ENCODE results near the gene BMF. TPM values are rescaled to one million over a fixed set of nuclear protein-coding genes. Genes with fewer than 3 reads are reported as not detected.

Gene BMF
- total RNA-seq, 1 experiment from 2014 or later = not detected

- TF ChIP-seq CTCF (IDR thresholded peaks at IDR 0.05; ENCODE audit: unreplicated experiment) = no peak
- Mint-ChIP-seq H3K9me3 (ENCODE audit: unreplicated experiment) (no peaks in the 10 kb centered on the region), H3K27ac (ENCODE audit: low read depth, unreplicated experiment) (no peak overlapping the region), H3K36me3 (ENCODE audit: insufficient read depth, unreplicated experiment) (peaks cover 5% of the 10 kb centered on the region), H3K4me3 (ENCODE audit: unreplicated experiment) (no peak overlapping the region), H3K4me1 (ENCODE audit: insufficient read depth, unreplicated experiment) (peaks cover 19% of the 10 kb centered on the region), H3K27me3 (ENCODE audit: insufficient read depth, unreplicated experiment) (no peaks in the 10 kb centered on the region)
- POLR2A ChIA-PET = interaction anchor here (1.4 to 1.7 kb wide), 2 partner anchors 13 to 49 kb away, joined by 3 to 4 read pairs; partner anchors contain the start of gene BMF
- intact Hi-C loops (cut with micrococcal nuclease) = no loop called here
- no TSS peak for BruUV-seq (replicated peaks)
- CTCF ChIA-PET = interaction anchor here (1.1 to 4.7 kb wide), 5 partner anchors 12 to 249 kb away, joined by 3 to 28 read pairs (median 11); no protein-coding TSS in a partner anchor
- no peak for DNase-seq (ENCODE audit: unreplicated experiment)
Measured at GRCh38 chr15:40060236-40060961, 48.3 kb downstream of the BMF start.

GRCh38 chr15:40059821-40060220 lies 48.9 kb downstream of the BMF start:
- no peak for DNase-seq (ENCODE audit: unreplicated experiment)
- intact Hi-C loops (cut with micrococcal nuclease) = no loop called here
- H3K9me3 Mint-ChIP-seq (ENCODE audit: unreplicated experiment) = no peaks in the 10 kb centered on the region
- no peak for TF ChIP-seq CTCF (IDR thresholded peaks at IDR 0.05; ENCODE audit: unreplicated experiment)
- ChIA-PET CTCF (interaction anchor here (1.0 to 4.7 kb wide), 6 partner anchors 12 to 250 kb away, joined by 3 to 28 read pairs (median 8); no protein-coding TSS in a partner anchor), POLR2A (interaction anchor here (1.4 to 1.7 kb wide), 2 partner anchors 13 to 49 kb away, joined by 3 to 4 read pairs; partner anchors contain the start of gene BMF)
- H3K27ac Mint-ChIP-seq (ENCODE audit: low read depth, unreplicated experiment) = no peak overlapping the region
- peaks cover 25% of the 10 kb centered on the region for H3K4me1 Mint-ChIP-seq (ENCODE audit: insufficient read depth, unreplicated experiment)
- no peaks in the 10 kb centered on the region for H3K27me3 Mint-ChIP-seq (ENCODE audit: insufficient read depth, unreplicated experiment)
- H3K4me3 Mint-ChIP-seq (ENCODE audit: unreplicated experiment) = no peak overlapping the region
- BruUV-seq (replicated peaks) = no TSS peak
- H3K36me3 Mint-ChIP-seq (ENCODE audit: insufficient read depth, unreplicated experiment) = peaks cover 5% of the 10 kb centered on the region

- POLR2A ChIA-PET = interaction anchor here (0.6 to 1.4 kb wide), 3 partner anchors 41 to 324 kb away, joined by 3 to 4 read pairs (median 3); partner anchors contain the start of gene BMF
- Mint-ChIP-seq H3K27ac (ENCODE audit: low read depth, unreplicated experiment) (no peak overlapping the region), H3K4me1 (ENCODE audit: insufficient read depth, unreplicated experiment) (peaks cover 28% of the 10 kb centered on the region), H3K27me3 (ENCODE audit: insufficient read depth, unreplicated experiment) (no peaks in the 10 kb centered on the region), H3K36me3 (ENCODE audit: insufficient read depth, unreplicated experiment) (peaks cover 5% of the 10 kb centered on the region), H3K4me3 (ENCODE audit: unreplicated experiment) (no peak overlapping the region), H3K9me3 (ENCODE audit: unreplicated experiment) (no peaks in the 10 kb centered on the region)
- no peak for TF ChIP-seq CTCF (IDR thresholded peaks at IDR 0.05; ENCODE audit: unreplicated experiment)
- no TSS peak for BruUV-seq (replicated peaks)
- CTCF ChIA-PET = interaction anchor here (0.6 to 4.7 kb wide), 5 partner anchors 13 to 282 kb away, joined by 3 to 28 read pairs (median 3); no protein-coding TSS in a partner anchor
- DNase-seq (ENCODE audit: unreplicated experiment) = no peak
- intact Hi-C loops (cut with micrococcal nuclease) = no loop called here
Measured at GRCh38 chr15:40058476-40059140, 50.1 kb downstream of the BMF start.
